SH-SY5Y (cell line): ENCODE results near the gene NR5A2.

ENCODE experiments used
- GATA2 ChIP-seq: IDR thresholded peaks from 2 replicates; pipeline ENCODE4 v1.6.1; 2011; ENCODE audit warnings: mild to moderate bottlenecking, low read depth, low read length
- GATA3 ChIP-seq: IDR thresholded peaks from 2 replicates; pipeline ENCODE4 v1.6.1; 2011; ENCODE audit warnings: low read depth, mild to moderate bottlenecking, low read length, moderate library complexity

- TF ChIP-seq GATA2, result no peak
- no peak for TF ChIP-seq GATA3
Observed at GRCh38 chr1:200075522-200075921, 48.0 kb downstream of the NR5A2 start.
